ENCODE data around the gene CDC14B.
"Not testable (repeated sequence)": the region's sequence is repeated elsewhere in the genome, so short reads cannot be mapped to it uniquely, and the experiment has no call there.

The CDC14B gene

DNA sequence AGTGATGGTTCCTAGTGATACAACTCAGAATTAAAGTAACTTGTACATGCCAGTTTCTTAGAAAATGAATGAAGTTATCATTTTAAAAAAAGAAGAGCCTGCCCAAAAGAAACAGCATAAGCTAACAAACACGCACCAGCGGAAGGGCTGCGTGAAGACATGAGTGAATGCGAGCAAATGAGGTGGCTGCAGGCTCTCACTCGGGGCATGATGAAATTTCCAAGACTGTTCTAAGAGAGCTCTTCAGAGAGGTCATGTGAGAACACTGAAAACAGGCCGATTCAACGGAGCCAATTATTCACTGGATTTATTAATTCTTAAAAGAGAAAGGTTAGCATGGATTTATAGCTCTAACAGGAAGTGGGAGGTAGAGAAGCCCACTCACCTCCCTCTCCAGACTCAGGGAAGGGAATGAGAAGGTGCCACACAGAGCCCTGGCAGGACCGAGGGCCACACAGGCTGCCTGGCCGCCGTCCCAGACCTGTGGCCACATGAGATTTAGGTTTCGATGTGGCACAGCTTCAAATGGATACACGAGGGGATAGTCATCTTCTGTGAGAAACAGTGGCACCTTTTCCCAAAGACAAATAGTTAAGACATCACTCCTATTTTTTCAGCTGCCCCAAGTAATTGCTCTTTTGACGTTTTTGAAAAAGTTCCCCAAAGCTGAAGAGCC is 114.2 kb downstream of the CDC14B start:
- DNase-seq = no peak
- Histone ChIP-seq H3K27me3 (replicated peaks; ENCODE audit: insufficient read depth, low read length) (no peaks in the 10 kb centered on the region), H3K79me2 (ENCODE audit: low read length) (no peaks in the 10 kb centered on the region), H3K4me3 (ENCODE audit: low read length) (no peak overlapping the region), H4K20me1 (ENCODE audit: insufficient read depth, low read length) (no peaks in the 10 kb centered on the region), H3F3A (ENCODE audit: insufficient read depth, low read length) (0 out of 2 replicates have a peak, but pooled peaks cover 4% of the 10 kb centered on the region), H3K27ac (ENCODE audit: low read length) (no peak overlapping the region), H3K4me1 (ENCODE audit: low read length) (0 out of 2 replicates have a peak, but pooled peaks cover 5% of the 10 kb centered on the region), H3K9ac (ENCODE audit: low read length) (no peak overlapping the region), H3K9me3 (replicated peaks; ENCODE audit: insufficient read depth, low read length) (no peaks in the 10 kb centered on the region), H2AFZ (ENCODE audit: low read length) (no peak overlapping the region), H3K4me2 (ENCODE audit: low read depth, low read length) (no peak overlapping the region), H3K9me2 (replicated peaks; ENCODE audit: insufficient read depth, low read length) (no peaks in the 10 kb centered on the region), H3K36me3 (replicated peaks; ENCODE audit: insufficient read depth, low read length) (no peaks in the 10 kb centered on the region)
- TF ChIP-seq EZH2 (optimal IDR thresholded peaks at IDR 0.05; ENCODE audit: low read depth, low read length) (no peak), EZH2phosphoT487 (IDR thresholded peaks at IDR 0.05; ENCODE audit: low read length) (no peak)
- TF ChIP-seq, protein P1, sequence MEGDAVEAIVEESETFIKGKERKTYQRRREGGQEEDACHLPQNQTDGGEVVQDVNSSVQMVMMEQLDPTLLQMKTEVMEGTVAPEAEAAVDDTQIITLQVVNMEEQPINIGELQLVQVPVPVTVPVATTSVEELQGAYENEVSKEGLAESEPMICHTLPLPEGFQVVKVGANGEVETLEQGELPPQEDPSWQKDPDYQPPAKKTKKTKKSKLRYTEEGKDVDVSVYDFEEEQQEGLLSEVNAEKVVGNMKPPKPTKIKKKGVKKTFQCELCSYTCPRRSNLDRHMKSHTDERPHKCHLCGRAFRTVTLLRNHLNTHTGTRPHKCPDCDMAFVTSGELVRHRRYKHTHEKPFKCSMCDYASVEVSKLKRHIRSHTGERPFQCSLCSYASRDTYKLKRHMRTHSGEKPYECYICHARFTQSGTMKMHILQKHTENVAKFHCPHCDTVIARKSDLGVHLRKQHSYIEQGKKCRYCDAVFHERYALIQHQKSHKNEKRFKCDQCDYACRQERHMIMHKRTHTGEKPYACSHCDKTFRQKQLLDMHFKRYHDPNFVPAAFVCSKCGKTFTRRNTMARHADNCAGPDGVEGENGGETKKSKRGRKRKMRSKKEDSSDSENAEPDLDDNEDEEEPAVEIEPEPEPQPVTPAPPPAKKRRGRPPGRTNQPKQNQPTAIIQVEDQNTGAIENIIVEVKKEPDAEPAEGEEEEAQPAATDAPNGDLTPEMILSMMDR (IDR thresholded peaks at IDR 0.05; ENCODE audit: low read length) = no peak

GRCh38 chr9:96503918-96504317 is 115.7 kb downstream of the CDC14B start:
- no peaks in the 10 kb centered on the region for H4K20me1 ChIP-seq (ENCODE audit: insufficient read depth, low read length)
- H3K27me3 ChIP-seq (replicated peaks; ENCODE audit: insufficient read depth, low read length) = no peaks in the 10 kb centered on the region
- TF ChIP-seq, protein P1 (IDR thresholded peaks at IDR 0.05; ENCODE audit: low read length) = no peak
- no peak for TF ChIP-seq EZH2 (optimal IDR thresholded peaks at IDR 0.05; ENCODE audit: low read depth, low read length)
- TF ChIP-seq EZH2phosphoT487 (IDR thresholded peaks at IDR 0.05; ENCODE audit: low read length) = no peak
- H3K9ac ChIP-seq (ENCODE audit: low read length) = no peak overlapping the region
- no peak overlapping the region for H2AFZ ChIP-seq (ENCODE audit: low read length)
- no peak overlapping the region for H3K4me3 ChIP-seq (ENCODE audit: low read length)
- no peaks in the 10 kb centered on the region for H3K79me2 ChIP-seq (ENCODE audit: low read length)
- H3K9me2 ChIP-seq (replicated peaks; ENCODE audit: insufficient read depth, low read length) = no peaks in the 10 kb centered on the region
- no peak overlapping the region for H3K4me2 ChIP-seq (ENCODE audit: low read depth, low read length)
- no peak for DNase-seq
- no peaks in the 10 kb centered on the region for H3K36me3 ChIP-seq (replicated peaks; ENCODE audit: insufficient read depth, low read length)
- H3K9me3 ChIP-seq (replicated peaks; ENCODE audit: insufficient read depth, low read length) = no peaks in the 10 kb centered on the region
- H3K27ac ChIP-seq (ENCODE audit: low read length) = no peak overlapping the region
- H3K4me1 ChIP-seq (ENCODE audit: low read length) = no peaks in the 10 kb centered on the region
- no peaks in the 10 kb centered on the region for H3F3A ChIP-seq (ENCODE audit: insufficient read depth, low read length)

DNA sequence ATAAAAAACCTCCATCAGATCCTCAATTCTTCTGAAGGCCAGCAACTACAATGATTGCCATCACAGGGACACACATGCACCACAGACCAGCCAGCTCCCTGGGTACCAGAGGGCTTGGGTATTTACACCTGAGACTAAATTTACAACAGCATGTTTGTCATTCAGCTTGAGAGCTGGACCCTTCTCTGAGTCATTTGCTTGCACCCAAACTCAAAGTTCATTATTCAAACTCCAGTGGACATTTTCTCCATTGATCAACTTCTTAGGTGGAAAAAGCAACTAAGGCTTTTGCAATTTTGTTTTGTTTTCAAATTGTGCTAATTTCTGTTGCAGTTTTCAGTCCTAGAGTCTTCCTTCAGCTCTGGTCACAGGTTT is 116.3 kb downstream of the CDC14B start:
- H3K27me3 ChIP-seq (replicated peaks; ENCODE audit: insufficient read depth, low read length); H2AFZ ChIP-seq (ENCODE audit: low read length); H3K4me2 ChIP-seq (ENCODE audit: low read depth, low read length); H3K4me1 ChIP-seq (ENCODE audit: low read length); H3F3A ChIP-seq (ENCODE audit: insufficient read depth, low read length); H3K36me3 ChIP-seq (replicated peaks; ENCODE audit: insufficient read depth, low read length); H3K79me2 ChIP-seq (ENCODE audit: low read length); H3K4me3 ChIP-seq (ENCODE audit: low read length); H3K27ac ChIP-seq (ENCODE audit: low read length); DNase-seq; H4K20me1 ChIP-seq (ENCODE audit: insufficient read depth, low read length); H3K9me2 ChIP-seq (replicated peaks; ENCODE audit: insufficient read depth, low read length); H3K9me3 ChIP-seq (replicated peaks; ENCODE audit: insufficient read depth, low read length); H3K9ac ChIP-seq (ENCODE audit: low read length): not testable (repeated sequence)

- H3K27ac ChIP-seq (ENCODE audit: low read length) = no peak overlapping the region
- TF ChIP-seq EZH2 (optimal IDR thresholded peaks at IDR 0.05; ENCODE audit: low read depth, low read length) = no peak
- TF ChIP-seq, protein P1 (IDR thresholded peaks at IDR 0.05; ENCODE audit: low read length) = no peak
- TF ChIP-seq EZH2phosphoT487 (IDR thresholded peaks at IDR 0.05; ENCODE audit: low read length) = no peak
- no peak overlapping the region for H3K4me2 ChIP-seq (ENCODE audit: low read depth, low read length)
Measured at GRCh38 chr9:96502539-96503373, 116.9 kb downstream of the CDC14B start.

More at GRCh38 chr9:96502539-96503373, 116.9 kb downstream of the CDC14B start:
- no peak overlapping the region for H3K4me3 ChIP-seq (ENCODE audit: low read length)
- no peaks in the 10 kb centered on the region for H3F3A ChIP-seq (ENCODE audit: insufficient read depth, low read length)
- no peaks in the 10 kb centered on the region for H3K9me2 ChIP-seq (replicated peaks; ENCODE audit: insufficient read depth, low read length)
- no peaks in the 10 kb centered on the region for H3K27me3 ChIP-seq (replicated peaks; ENCODE audit: insufficient read depth, low read length)
- DNase-seq = no peak
- no peaks in the 10 kb centered on the region for H4K20me1 ChIP-seq (ENCODE audit: insufficient read depth, low read length)
- no peak overlapping the region for H3K9ac ChIP-seq (ENCODE audit: low read length)
- no peaks in the 10 kb centered on the region for H3K79me2 ChIP-seq (ENCODE audit: low read length)
- H3K4me1 ChIP-seq (ENCODE audit: low read length) = no peaks in the 10 kb centered on the region
- H2AFZ ChIP-seq (ENCODE audit: low read length) = no peak overlapping the region
- no peaks in the 10 kb centered on the region for H3K36me3 ChIP-seq (replicated peaks; ENCODE audit: insufficient read depth, low read length)
- H3K9me3 ChIP-seq (replicated peaks; ENCODE audit: insufficient read depth, low read length) = no peaks in the 10 kb centered on the region

Data from MM.1S (cell line).